Measurements from ENCODE around the gene STIM2.
"Not testable (repeated sequence)": the region's sequence is repeated elsewhere in the genome, so short reads cannot be mapped to it uniquely, and the experiment has no call there.

The STIM2 gene

GRCh38 chr4:26860157-26860921 is at the start of gene STIM2:
TSS of gene STIM2 (plus strand) at chr4:26860841.
- peak; percentile 97 for DNase-seq (ENCODE audit: low spot score)

DNA sequence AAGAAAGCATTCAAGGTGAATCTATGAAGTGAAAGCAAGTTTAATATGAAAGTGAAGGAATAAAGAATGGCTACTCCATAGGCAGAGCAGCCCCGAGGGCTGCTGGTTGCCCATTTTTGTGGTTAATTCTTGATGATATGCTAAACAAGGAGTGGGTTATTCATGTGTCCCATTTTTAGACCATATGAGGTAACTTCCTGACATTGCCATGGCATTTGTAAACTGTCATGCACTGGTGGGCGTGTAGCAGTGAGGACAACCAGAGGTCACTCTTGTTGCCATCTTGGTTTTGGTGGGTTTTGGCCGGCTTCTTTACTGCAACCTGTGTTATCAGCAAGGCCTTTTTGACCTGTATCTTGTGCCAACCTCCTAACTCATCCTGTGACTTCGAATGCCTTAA is 49.1 kb upstream of the STIM2 start:
- not testable (repeated sequence) for DNase-seq (ENCODE audit: low spot score)

DNA sequence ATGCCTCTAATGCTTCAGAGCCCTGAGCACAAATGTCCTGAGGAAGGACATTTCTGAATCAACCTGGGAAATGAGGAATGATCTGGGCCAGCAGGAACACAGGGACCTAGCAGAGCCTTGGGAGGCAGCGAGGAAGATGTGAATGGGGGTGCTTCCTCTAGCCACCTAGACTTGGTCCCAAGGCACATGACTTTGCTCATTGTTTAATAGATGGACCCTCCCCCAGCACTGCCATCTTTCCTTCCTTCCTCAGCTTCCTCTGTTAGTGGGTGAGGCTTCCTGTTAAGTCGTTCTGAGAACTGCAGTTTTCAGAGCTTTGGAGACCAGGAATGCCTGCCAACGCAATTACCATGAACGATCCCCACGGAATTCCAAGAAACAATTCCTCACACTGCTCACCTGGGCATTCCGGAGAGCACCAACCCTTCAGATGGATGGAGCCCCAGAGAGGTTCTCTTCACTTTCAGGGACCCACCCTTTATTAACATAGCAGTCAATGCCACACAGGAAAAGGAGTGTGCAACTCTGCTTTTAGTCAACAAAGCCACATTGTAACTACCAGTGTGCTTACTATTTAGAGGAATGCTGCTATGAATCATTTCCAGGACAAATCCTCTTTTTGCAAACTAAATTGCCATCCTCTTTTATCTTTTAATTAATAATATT is 48.5 kb upstream of the STIM2 start:
- DNase-seq (ENCODE audit: low spot score) = no peak

DNA sequence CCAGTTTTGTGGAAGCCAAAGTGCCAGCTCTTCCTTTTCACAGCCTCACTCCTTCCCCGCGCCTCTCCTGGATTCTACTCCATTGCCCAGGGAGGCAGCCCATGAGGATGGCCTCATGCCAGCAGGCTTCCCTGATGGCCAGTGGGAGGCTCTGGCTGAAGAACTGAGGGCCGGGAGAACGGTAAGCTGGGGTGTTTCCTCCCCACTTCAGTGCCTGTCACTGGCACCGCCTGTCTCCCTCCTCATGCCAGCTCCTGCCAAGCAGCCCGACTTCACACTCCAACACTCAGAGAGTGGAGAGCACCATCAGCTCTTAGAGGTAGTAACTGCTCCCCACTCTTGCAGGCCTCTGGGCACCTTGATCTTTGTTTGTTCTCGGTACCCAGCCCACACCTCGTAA is 46.9 kb upstream of the STIM2 start:
- DNase-seq (ENCODE audit: low spot score) = no peak

DNA sequence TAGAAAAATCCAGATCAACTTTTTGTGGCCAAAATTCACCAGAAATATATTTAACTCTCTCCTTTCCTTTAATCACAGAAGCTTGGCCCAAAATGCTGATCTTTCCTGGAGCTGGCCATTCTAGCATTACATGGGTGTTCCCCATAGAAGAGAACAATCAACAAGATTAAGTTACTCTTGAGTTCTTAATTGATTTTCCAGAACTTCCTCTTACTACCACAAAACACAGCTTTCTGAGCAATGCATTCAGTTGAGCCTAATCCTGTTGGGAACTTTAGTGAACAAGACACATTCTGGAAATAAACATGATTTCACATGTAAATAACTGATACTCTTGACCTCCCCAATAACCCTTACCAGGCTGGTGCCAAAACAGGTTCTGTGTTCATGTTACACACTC is 45.4 kb upstream of the STIM2 start:
- DNase-seq (ENCODE audit: low spot score) = no peak

DNA sequence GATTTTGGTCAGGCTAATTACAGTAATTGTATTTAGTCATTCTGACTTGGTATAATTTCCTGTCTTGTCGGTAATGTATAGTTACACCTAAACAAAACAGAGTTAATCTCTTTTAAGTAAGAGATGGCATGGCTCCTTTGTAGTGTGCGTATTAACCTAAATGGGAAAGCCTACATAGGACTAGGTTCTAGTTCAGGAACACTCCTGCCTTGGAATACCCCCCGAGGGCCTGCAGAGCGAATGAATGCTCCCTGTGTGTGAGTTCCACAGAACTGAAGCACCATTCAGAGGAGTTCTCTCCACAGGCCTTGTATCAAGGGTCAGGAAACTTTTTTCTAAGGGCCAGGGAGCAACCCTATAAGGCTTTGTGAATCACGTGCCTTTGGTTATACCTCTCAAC is 44.9 kb upstream of the STIM2 start:
- DNase-seq (ENCODE audit: low spot score) = no peak

- no peak for DNase-seq (ENCODE audit: low spot score)
Measured at GRCh38 chr4:26819026-26819425, 41.6 kb upstream of the STIM2 start.

DNA sequence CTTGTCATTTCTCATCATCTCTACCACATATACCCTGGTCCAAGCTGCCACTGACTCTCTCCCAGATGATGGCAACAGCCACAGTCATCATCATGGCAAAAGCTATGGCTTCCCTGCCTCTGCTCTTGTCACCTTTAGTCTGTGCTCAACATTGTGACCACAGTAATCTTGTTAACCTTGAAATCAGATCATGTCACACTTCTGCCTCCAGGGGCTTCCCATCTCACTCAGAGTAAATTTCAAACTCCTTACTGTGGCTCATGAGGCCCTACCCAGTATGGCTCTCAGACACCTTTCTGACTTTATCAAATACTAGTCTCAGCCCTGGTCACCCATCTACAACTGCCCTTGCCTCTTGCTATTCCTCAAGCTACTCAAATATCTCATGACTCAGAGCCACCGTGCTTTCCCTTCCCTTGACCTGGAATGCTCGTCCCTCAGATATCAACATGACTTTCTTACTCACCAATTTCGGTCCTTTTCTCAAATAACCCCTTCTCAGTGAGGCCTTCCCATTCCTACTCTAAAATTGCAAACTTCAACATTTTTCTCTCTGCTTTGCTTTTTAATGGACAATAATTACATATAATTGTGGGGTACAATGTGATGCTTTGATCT is 41.1 kb upstream of the STIM2 start:
- no peak for DNase-seq (ENCODE audit: low spot score)

DNA sequence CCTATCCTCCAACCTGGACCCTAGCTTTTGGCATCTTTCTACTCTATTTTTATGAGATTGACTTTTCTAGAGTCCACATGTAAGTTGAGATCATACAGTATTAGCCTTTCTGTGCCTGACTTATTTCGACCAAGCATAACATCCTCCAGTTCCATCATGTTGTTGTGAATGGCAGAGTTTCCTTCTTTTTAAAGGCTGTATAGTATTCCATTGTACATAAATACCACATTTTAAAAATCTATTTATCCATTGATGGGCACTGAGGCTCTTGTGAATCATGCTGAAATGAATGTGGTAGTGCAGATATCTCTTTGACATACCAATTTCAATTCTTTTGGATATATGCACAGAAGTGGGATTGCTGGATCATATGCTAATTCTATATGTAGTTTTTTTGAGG is 40.3 kb upstream of the STIM2 start:
- DNase-seq (ENCODE audit: low spot score) = no peak

DNA sequence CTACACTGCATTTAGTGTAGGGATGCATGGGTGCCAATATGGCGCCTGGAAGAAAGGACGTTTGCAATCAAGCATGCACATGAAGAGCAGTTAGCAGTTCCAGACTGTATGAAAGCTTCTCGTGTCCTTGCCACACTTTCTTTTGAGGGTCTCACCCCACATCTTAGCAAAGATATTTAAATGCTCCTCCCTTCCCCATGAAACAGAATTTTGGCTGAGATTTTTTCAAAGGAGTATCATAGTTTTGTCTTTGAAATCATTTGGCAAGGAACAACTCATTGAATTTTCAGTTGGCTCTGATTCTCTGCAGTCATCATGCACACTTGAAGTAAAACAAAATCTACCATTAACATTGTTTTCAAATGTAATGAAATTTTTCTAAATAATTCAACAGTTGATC is 39.6 kb upstream of the STIM2 start:
- no peak for DNase-seq (ENCODE audit: low spot score)

DNA sequence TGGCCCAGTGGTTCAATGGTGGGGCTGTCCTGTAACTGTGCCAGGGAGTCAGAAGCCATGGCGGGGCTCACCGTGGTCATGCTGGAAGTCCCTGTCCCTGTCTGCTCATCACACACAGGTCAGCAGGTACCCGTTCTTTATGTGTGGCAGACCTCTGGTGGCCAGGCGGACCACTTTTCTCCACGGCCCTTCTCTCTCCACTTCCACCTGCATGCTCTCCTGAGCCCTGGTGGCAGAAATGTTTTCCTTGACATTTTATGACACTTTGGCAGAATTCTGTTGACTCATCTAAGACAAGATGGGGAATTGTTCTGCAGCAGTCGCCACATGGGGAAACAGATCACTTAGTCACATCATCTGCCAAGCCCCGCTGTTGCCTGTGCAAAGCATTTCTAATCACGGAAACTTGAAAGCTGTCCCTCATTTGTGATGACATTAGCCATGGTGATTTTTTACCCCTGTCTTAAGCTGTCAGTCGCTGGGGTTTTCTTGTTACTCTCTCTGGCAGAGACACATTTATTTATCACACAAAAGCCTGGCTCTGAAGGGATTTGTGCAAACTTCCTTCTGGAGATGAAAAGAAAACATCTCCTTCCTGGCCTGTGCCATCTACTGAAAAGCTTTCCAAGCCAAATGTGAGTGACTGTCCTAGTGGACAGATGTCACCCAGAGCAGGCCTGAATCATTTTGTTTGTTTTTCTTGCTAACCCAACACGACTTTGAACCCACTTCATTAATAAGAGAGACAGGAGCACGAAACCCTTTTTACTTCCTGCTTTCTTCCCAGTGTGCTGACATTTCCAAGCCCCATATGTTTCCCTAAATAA is 38.8 kb upstream of the STIM2 start:
- no peak for DNase-seq (ENCODE audit: low spot score)

DNA sequence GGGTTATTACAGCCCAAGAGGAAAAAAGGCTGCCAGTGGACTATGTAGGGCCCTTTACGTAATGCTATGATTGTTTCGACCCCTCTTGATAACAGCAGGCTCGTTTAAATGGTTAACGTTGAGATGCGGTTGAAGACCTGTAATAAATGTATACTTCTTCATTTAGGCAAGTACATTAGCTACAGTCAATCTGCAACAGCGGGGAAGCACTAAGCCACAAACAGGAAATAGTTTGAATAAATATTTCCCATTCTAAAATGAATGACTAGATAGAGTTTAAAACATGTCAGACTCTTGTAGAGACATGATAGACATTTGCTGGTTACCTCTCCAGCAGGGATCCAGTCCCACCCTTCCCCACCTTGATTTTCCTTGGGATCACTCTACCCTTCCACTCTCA is 38.1 kb upstream of the STIM2 start:
- DNase-seq (ENCODE audit: low spot score) = no peak

- DNase-seq (ENCODE audit: low spot score) = not testable (repeated sequence)
Measured at GRCh38 chr4:26822974-26823373, 37.7 kb upstream of the STIM2 start.

GRCh38 chr4:26823583-26823982 is 37.1 kb upstream of the STIM2 start:
- DNase-seq (ENCODE audit: low spot score) = no peak

DNA sequence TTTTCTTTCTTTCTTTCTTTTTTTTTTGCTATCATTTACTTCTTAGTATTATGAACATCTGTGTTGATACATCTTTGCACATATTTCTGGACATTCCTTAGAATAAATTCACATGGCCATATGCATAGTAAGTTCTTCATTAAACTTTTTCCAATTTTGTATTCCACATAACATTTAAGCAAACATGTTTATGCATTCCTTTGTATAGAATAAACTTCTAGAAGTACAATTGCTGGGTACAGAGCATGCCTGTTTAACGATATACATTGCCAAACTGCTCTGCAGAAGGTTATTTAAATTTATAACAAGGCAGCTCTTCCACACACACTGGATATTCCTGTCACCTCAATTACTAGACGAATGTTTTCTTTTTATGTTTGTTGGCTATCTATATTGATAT is 36.0 kb upstream of the STIM2 start:
- DNase-seq (ENCODE audit: low spot score) = no peak

DNA sequence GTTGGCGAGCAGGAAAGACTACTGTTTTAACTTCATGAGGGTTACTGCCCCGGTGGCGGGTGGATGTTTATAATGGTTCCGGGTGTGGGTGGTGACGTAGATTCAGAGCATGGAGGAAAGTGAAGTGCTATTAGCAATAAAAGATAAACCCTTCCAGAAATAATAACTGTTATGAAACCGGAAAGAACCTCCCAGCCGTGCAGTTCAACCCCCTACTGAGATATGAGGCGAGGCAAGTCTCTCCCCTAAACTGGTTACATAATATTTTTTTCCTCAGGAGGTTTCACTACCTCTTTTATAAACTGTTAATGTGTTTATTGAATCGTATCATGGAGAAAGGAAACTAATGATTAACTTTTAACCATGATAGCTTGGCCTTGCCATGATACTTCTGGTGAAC is 33.9 kb upstream of the STIM2 start:
- no peak for DNase-seq (ENCODE audit: low spot score)

- not testable (repeated sequence) for DNase-seq (ENCODE audit: low spot score)
Measured at GRCh38 chr4:26827336-26827735, 33.3 kb upstream of the STIM2 start.

- no peak for DNase-seq (ENCODE audit: low spot score)
Measured at GRCh38 chr4:26827798-26828197, 32.8 kb upstream of the STIM2 start.

DNA sequence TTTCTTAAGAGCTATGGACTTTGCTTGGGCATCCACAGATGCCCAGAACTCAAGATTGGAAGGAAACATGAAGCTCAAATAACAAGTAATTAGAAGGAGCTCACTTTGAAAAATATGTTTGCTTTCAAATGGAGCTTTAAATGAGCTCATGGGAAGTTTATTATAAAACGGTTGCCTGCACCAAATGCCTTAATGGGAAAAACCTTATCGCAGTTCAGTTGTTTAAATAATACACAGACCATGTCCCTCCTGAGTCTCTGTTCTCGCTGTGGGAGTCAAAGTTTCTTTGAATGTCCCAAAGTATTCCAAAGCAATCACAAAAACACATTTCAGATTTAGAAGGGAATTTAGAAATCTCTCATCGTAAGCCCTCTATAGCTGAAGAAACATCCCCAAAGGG is 31.6 kb upstream of the STIM2 start:
- no peak for DNase-seq (ENCODE audit: low spot score)

DNA sequence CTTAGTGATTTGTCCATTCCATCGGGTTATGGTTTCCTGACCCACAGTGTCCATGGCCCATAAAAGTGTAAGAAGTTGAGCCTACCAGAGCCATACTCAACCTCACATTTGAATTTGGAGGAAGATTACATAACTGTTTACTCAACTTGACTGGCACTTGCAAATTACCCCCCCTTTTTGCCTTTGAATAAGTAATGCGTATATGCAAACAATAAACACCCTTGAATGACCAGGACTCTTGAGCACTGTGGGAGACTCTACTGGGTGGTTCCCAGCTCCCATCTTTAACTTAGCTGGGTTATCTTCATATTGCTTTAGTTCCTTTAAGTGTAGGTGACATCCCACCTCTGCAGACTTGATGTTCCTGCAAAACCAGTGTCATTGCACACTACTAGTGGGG is 30.6 kb upstream of the STIM2 start:
- DNase-seq (ENCODE audit: low spot score) = no peak

DNA sequence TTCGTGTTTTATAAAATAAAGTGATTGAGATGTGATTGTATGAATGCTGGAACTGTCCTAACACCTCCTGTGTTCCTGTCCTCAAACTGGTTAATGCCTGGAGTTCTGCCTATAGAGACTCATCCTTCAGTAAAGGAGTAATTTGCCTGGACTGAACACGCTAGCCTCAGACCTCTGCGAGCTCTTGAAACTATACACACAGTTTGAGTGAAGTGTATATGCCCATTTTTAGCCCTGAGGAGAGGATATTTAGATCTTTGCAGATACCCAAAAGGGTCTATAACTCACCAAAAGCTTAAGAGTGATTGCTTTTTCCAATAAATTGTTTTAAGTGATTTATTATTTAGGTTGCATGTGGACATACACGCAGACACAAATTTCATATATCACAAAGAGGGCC is 29.9 kb upstream of the STIM2 start:
- DNase-seq (ENCODE audit: low spot score) = no peak

GRCh38 chr4:26836539-26836938 is 24.1 kb upstream of the STIM2 start:
- no peak for DNase-seq (ENCODE audit: low spot score)
